Right lobe of liver (tissue), 4 donors: ENCODE results near the gene DDX20.

Source experiments
- CTCF ChIP-seq, 4 donors: fragments of 200-600 bp in 3 of 4; fragments of 450-650 bp in 1 of 4; IDR thresholded peaks; one replicate each; pipeline versions ENCODE4 v1.5.1 to v1.8.0; 2016 to 2022; ENCODE audit warnings: antibody characterized with exemption in 4 of 4, mild to moderate bottlenecking in 2 of 4
- POLR2A ChIP-seq: fragments of 450-650 bp; IDR thresholded peaks from one replicate; pipeline ENCODE4 v1.6.1; 2017; ENCODE audit warnings: antibody characterized with exemption, mild to moderate bottlenecking
- donor health status: DM: no; HTN: no; CAD: no.
- donor health status: DM: no; HTN: no; CAD: no.
- donor health status: DM: no; HTN: yes; CAD: no.

GRCh38 chr1:111811891-111812290, 56.2 kb downstream of the DDX20 start:
- no peak for TF ChIP-seq POLR2A
- TF ChIP-seq CTCF (IDR thresholded peaks at IDR 0.05): no peak
